Muscle layer of duodenum (tissue), 2 donors: ENCODE measurements around the gene CDH13.

Experiments
- H3K27ac ChIP-seq: one replicate; pipeline ENCODE4 v1.7.0; 2013; ENCODE audit warnings: mild to moderate bottlenecking, low read length
- H3K27me3 ChIP-seq: one replicate; pipeline ENCODE4 v1.7.0; 2013; ENCODE audit warnings: low read depth, mild to moderate bottlenecking, control low read depth, low read length
- H3K36me3 ChIP-seq, 2 donors: one replicate each; pipeline ENCODE4 v1.7.0; 2013; ENCODE audit warnings: low read length in 2 of 2, control low read depth in 1 of 2, mild to moderate bottlenecking in 1 of 2; ENCODE audit not compliant: insufficient read depth in 2 of 2, control insufficient read depth in 1 of 2
- H3K4me1 ChIP-seq, 2 donors: one replicate each; pipeline ENCODE4 v1.7.0; 2013; ENCODE audit warnings: low read length in 2 of 2, mild to moderate bottlenecking in 2 of 2, control low read depth in 1 of 2, moderate library complexity in 1 of 2; ENCODE audit not compliant: insufficient read depth in 2 of 2, control insufficient read depth in 1 of 2
- H3K4me3 ChIP-seq, 2 donors: one replicate each; pipeline ENCODE4 v1.7.0; 2013; ENCODE audit warnings: low read length in 2 of 2, low read depth in 1 of 2, mild to moderate bottlenecking in 1 of 2
- H3K9me3 ChIP-seq, 2 donors: one replicate each; pipeline ENCODE4 v1.7.0; 2013; ENCODE audit warnings: low read length in 2 of 2, control low read depth in 1 of 2, mild to moderate bottlenecking in 1 of 2; ENCODE audit not compliant: control insufficient read depth in 1 of 2
- donor health status: healthy.

Gene CDH13

GRCh38 chr16:82601989-82602640 lies 24.7 kb upstream of the CDH13 start:
- Histone ChIP-seq H3K4me3 (no peak overlapping the region), H3K27me3 (no peaks in the 10 kb centered on the region), H3K27ac (no peak overlapping the region), H3K4me1 (no peaks in the 10 kb centered on the region), H3K9me3 (no peaks in the 10 kb centered on the region), H3K36me3 (no peaks in the 10 kb centered on the region)

- Histone ChIP-seq H3K4me1 (no peaks in the 10 kb centered on the region), H3K4me3 (no peak overlapping the region), H3K36me3 (no peaks in the 10 kb centered on the region), H3K9me3 (no peaks in the 10 kb centered on the region), H3K27ac (no peak overlapping the region), H3K27me3 (no peaks in the 10 kb centered on the region)
Measured at GRCh38 chr16:82603784-82604411, 22.9 kb upstream of the CDH13 start.

GRCh38 chr16:82605076-82605475 lies 21.7 kb upstream of the CDH13 start:
- no peaks in the 10 kb centered on the region for H3K27me3 ChIP-seq
- H3K9me3 ChIP-seq: no peaks in the 10 kb centered on the region
- no peak overlapping the region for H3K4me3 ChIP-seq
- peaks cover 0 to 5% of the 10 kb centered on the region in 2 donors for H3K4me1 ChIP-seq
- H3K36me3 ChIP-seq: no peaks in the 10 kb centered on the region
- H3K27ac ChIP-seq: no peak overlapping the region

- Histone ChIP-seq H3K4me1 (peaks cover 0 to 5% of the 10 kb centered on the region in 2 donors), H3K27me3 (no peaks in the 10 kb centered on the region), H3K4me3 (no peak overlapping the region), H3K27ac (no peak overlapping the region), H3K9me3 (no peaks in the 10 kb centered on the region), H3K36me3 (no peaks in the 10 kb centered on the region)
Measured at GRCh38 chr16:82605863-82606620, 20.7 kb upstream of the CDH13 start.

- no peaks in the 10 kb centered on the region for H3K9me3 ChIP-seq
- no peak overlapping the region for H3K27ac ChIP-seq
- no peak overlapping the region for H3K4me3 ChIP-seq
- peaks cover 0 to 5% of the 10 kb centered on the region in 2 donors for H3K4me1 ChIP-seq
- H3K27me3 ChIP-seq: no peaks in the 10 kb centered on the region
- H3K36me3 ChIP-seq: no peaks in the 10 kb centered on the region
Measured at GRCh38 chr16:82609140-82609539, 17.6 kb upstream of the CDH13 start.

- Histone ChIP-seq H3K27me3 (no peaks in the 10 kb centered on the region), H3K4me1 (peaks cover 0 to 5% of the 10 kb centered on the region in 2 donors), H3K36me3 (no peaks in the 10 kb centered on the region), H3K9me3 (no peaks in the 10 kb centered on the region), H3K27ac (no peak overlapping the region), H3K4me3 (no peak overlapping the region)
Measured at GRCh38 chr16:82612263-82612662, 14.5 kb upstream of the CDH13 start.

GRCh38 chr16:82616356-82616755 lies 10.4 kb upstream of the CDH13 start:
- H3K4me3 ChIP-seq: no peak overlapping the region
- H3K27me3 ChIP-seq: no peaks in the 10 kb centered on the region
- no peak overlapping the region for H3K27ac ChIP-seq
- no peaks in the 10 kb centered on the region for H3K9me3 ChIP-seq
- H3K36me3 ChIP-seq: no peaks in the 10 kb centered on the region
- no peaks in the 10 kb centered on the region for H3K4me1 ChIP-seq

- Histone ChIP-seq H3K4me1 (peaks cover 0 to 4% of the 10 kb centered on the region in 2 donors), H3K27ac (no peak overlapping the region), H3K36me3 (no peaks in the 10 kb centered on the region), H3K4me3 (no peak overlapping the region), H3K9me3 (no peaks in the 10 kb centered on the region), H3K27me3 (peaks cover 11% of the 10 kb centered on the region)
Measured at GRCh38 chr16:82621781-82622180, 5.0 kb upstream of the CDH13 start.

GRCh38 chr16:82623241-82623640 lies 3.5 kb upstream of the CDH13 start:
- Histone ChIP-seq H3K4me1 (peaks cover 0 to 8% of the 10 kb centered on the region in 2 donors), H3K4me3 (no peak overlapping the region), H3K9me3 (no peaks in the 10 kb centered on the region), H3K36me3 (no peaks in the 10 kb centered on the region), H3K27ac (no peak overlapping the region), H3K27me3 (peaks cover 17% of the 10 kb centered on the region)

GRCh38 chr16:82625066-82625968 lies 1.5 kb upstream of the CDH13 start:
- Histone ChIP-seq H3K36me3 (no peaks in the 10 kb centered on the region), H3K9me3 (no peaks in the 10 kb centered on the region), H3K27ac (no peak overlapping the region), H3K4me3 (no peak overlapping the region), H3K27me3 (peaks cover 27% of the 10 kb centered on the region), H3K4me1 (peaks cover 0 to 21% of the 10 kb centered on the region in 2 donors)

- Histone ChIP-seq H3K4me1 (peaks cover 0 to 21% of the 10 kb centered on the region in 2 donors), H3K36me3 (no peaks in the 10 kb centered on the region), H3K4me3 (peak overlapping the region; percentile 23 to 65), H3K9me3 (no peaks in the 10 kb centered on the region), H3K27me3 (peaks cover 27% of the 10 kb centered on the region), H3K27ac (no peak overlapping the region)
Measured at GRCh38 chr16:82628088-82628423, 1.3 kb downstream of the CDH13 start.
